GM12878 (cell line): ENCODE data around the gene SLC12A6. TPM values are rescaled to one million over a fixed set of nuclear protein-coding genes. Genes with fewer than 3 reads are reported as not detected.

ENCODE experiments used
- EP300 ChIP-seq, 2 experiments: fragments of 150-350 bp in 1 of 2; IDR thresholded peaks; 2 replicates each; pipeline ENCODE4 v1.6.1; 2011 to 2012; ENCODE audit warnings: low read depth in 2 of 2, low read length in 2 of 2, borderline replicate concordance in 1 of 2, improper control_type of control experiment in 1 of 2, inconsistent platforms in 1 of 2; ENCODE audit not compliant: control insufficient read depth in 1 of 2
- FOS ChIP-seq: IDR thresholded peaks from 3 replicates; pipeline ENCODE4 v1.6.1; 2011; ENCODE audit warnings: borderline replicate concordance; ENCODE audit not compliant: insufficient read length; ENCODE audit errors: extremely low read depth
- MEF2B ChIP-seq: fragments of 450-650 bp; IDR thresholded peaks from 2 replicates; pipeline ENCODE4 v1.6.1; 2018; ENCODE audit warnings: mild to moderate bottlenecking, moderate library complexity; ENCODE audit not compliant: partially characterized antibody, poor library complexity, severe bottlenecking
- MTA2 ChIP-seq: fragments of 450-650 bp; IDR thresholded peaks from 2 replicates; pipeline ENCODE4 v1.6.1; 2016; ENCODE audit warnings: low read depth, mild to moderate bottlenecking, moderate library complexity
- NR2C2 ChIP-seq: IDR thresholded peaks from 2 replicates; pipeline ENCODE4 v1.6.1; 2011; ENCODE audit warnings: borderline replicate concordance, low read depth; ENCODE audit not compliant: control insufficient read depth, insufficient read length
- POLR2AphosphoS2 ChIP-seq: IDR thresholded peaks from 2 replicates; pipeline ENCODE4 v1.6.1; 2011; ENCODE audit warnings: low read depth, mild to moderate bottlenecking, low read length, improper control_type of control experiment, moderate library complexity
- POLR2AphosphoS5 ChIP-seq: IDR thresholded peaks from 2 replicates; pipeline ENCODE4 v1.6.1; 2011; ENCODE audit warnings: mild to moderate bottlenecking, low read length, inconsistent platforms
- SIN3A ChIP-seq: IDR thresholded peaks from 2 replicates; pipeline ENCODE4 v1.6.1; 2012; ENCODE audit warnings: low read depth, low read length, improper control_type of control experiment
- SP1 ChIP-seq: IDR thresholded peaks from one replicate; pipeline ENCODE4 v1.6.1; 2011; ENCODE audit warnings: low read depth, low read length
- SREBF1 ChIP-seq: IDR thresholded peaks from 2 replicates; pipeline ENCODE4 v1.6.1; 2012; ENCODE audit warnings: mild to moderate bottlenecking, low read length
- STAT3 ChIP-seq: IDR thresholded peaks from 2 replicates; pipeline ENCODE4 v1.6.1; 2011; ENCODE audit warnings: low read depth, low read length, improper control_type of control experiment
- ZNF384 ChIP-seq: IDR thresholded peaks from 2 replicates; pipeline ENCODE4 v1.6.1; 2012; ENCODE audit warnings: low read depth, mild to moderate bottlenecking, low read length, improper control_type of control experiment, borderline replicate concordance
- ZSCAN29 ChIP-seq: fragments of 450-650 bp; IDR thresholded peaks from 2 replicates; pipeline ENCODE4 v1.6.1; 2017; ENCODE audit warnings: mild to moderate bottlenecking, moderate library complexity
- polyA plus RNA-seq, 11 experiments: library from polyadenylated mRNA; depleted of rRNA in 4 of 11; unstranded in 6 of 11; stranded (reverse) in 5 of 11; fragments of >200 nt; fragmentation: Nextera tagmentation in 4 of 11; fragmentation: Illumina TruSeq in 1 of 11; extraction: Ambion mirVana in 4 of 11; extraction: Trizol in 1 of 11; gene quantifications; 1 replicate in 1 of 11; 2 replicates in 10 of 11; pipeline versions ENCODE4 v1.2.1 to v1.2.3, GENCODE V29; 2011 to 2016; ENCODE audit warnings: inconsistent platforms in 2 of 11, missing spikeins in 2 of 11, low read depth in 1 of 11
- total RNA-seq, 4 experiments: library from RNA; depleted of rRNA in 3 of 4; stranded (reverse); fragments of >200 nt in 3 of 4; fragmentation: Illumina TruSeq in 1 of 4; extraction: Trizol in 1 of 4; gene quantifications; 2 replicates each; pipeline versions ENCODE4 v1.2.1 to v1.2.3, GENCODE V29; 2013 to 2021
- TF ChIP-seq, protein P1 (sequence below): fragments of 450-650 bp; IDR thresholded peaks from 2 replicates; pipeline ENCODE4 v1.6.1; 2018; ENCODE audit warnings: mild to moderate bottlenecking, low read depth, moderate library complexity; ENCODE audit not compliant: partially characterized antibody
- TF ChIP-seq, protein P2 (sequence below): fragments of 450-650 bp; IDR thresholded peaks from 2 replicates; pipeline ENCODE4 v1.6.1; 2016; ENCODE audit warnings: mild to moderate bottlenecking
- TF ChIP-seq, protein P3 (sequence below): fragments of 450-650 bp; IDR thresholded peaks from 2 replicates; pipeline ENCODE4 v1.6.1; 2017; ENCODE audit warnings: borderline replicate concordance
- TF ChIP-seq, protein P4 (sequence below): fragments of 450-650 bp; IDR thresholded peaks from 2 replicates; pipeline ENCODE4 v1.6.1; 2017; ENCODE audit warnings: mild to moderate bottlenecking
- TF ChIP-seq, protein P5 (sequence below): IDR thresholded peaks from 2 replicates; pipeline ENCODE4 v1.6.1; 2011; ENCODE audit warnings: borderline replicate concordance, low read depth, mild to moderate bottlenecking, moderate library complexity, mixed read lengths, low read length; ENCODE audit not compliant: insufficient read depth; ENCODE audit errors: extremely low read length
- TF ChIP-seq, protein P6 (sequence below): IDR thresholded peaks from 2 replicates; pipeline ENCODE4 v1.6.1; 2011; ENCODE audit warnings: low read depth, mild to moderate bottlenecking, low read length, moderate library complexity, borderline replicate concordance; ENCODE audit errors: extremely low read depth

Gene SLC12A6
- total and polyA plus RNA-seq, 10 of the 15 experiments (the other 5 are each of a cell fraction or from before 2014, with no cell fraction given) = 4.7 to 94.4 (median 34.2) TPM

DNA sequence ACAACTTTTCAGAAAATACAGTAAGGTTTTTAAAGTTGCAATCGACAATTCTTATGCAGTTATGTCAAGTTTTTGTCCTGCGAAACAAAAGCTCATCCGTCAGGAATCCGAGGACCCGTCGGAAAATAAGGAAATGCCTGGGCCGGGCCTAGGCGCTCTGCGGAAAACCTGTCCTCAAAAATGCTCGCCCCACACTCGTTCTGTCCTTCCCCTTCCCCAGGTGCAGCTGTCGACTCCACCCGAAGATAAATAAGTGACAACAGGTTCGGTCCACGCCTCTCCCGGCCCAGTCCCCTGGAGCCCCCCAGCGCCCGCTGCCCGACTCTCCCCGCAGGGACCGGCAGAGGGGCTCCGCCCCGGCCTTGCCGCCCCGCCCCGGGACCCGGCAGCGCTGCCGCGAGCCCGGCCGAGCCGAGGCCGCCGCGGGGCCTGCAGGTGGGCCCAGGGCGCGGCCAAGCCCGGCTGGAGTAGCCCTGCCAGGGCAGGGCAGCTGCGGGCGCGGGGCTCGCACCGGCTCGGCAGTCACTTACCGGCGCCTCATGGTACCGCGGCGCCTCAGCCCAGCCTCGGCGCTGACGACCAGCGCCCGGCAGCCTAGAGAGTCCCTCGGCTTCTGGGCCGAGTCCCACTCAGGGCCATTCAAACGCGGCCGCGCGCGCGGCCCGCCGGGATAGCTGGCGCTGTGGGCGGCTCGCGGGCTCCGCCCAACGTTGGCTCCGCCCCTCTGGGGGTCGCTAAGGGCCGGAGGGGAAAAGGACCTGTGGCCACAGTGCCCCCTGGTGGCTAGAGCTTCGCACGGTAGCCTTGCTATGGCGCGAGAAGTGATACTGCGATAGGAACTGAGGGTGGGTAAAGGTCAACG, 127.9 kb downstream of the SLC12A6 start, which contains the start of gene KATNBL1 (continued):
- TF ChIP-seq, protein P1, sequence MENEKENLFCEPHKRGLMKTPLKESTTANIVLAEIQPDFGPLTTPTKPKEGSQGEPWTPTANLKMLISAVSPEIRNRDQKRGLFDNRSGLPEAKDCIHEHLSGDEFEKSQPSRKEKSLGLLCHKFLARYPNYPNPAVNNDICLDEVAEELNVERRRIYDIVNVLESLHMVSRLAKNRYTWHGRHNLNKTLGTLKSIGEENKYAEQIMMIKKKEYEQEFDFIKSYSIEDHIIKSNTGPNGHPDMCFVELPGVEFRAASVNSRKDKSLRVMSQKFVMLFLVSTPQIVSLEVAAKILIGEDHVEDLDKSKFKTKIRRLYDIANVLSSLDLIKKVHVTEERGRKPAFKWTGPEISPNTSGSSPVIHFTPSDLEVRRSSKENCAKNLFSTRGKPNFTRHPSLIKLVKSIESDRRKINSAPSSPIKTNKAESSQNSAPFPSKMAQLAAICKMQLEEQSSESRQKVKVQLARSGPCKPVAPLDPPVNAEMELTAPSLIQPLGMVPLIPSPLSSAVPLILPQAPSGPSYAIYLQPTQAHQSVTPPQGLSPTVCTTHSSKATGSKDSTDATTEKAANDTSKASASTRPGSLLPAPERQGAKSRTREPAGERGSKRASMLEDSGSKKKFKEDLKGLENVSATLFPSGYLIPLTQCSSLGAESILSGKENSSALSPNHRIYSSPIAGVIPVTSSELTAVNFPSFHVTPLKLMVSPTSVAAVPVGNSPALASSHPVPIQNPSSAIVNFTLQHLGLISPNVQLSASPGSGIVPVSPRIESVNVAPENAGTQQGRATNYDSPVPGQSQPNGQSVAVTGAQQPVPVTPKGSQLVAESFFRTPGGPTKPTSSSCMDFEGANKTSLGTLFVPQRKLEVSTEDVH = no peak
- TF ChIP-seq, protein P2, sequence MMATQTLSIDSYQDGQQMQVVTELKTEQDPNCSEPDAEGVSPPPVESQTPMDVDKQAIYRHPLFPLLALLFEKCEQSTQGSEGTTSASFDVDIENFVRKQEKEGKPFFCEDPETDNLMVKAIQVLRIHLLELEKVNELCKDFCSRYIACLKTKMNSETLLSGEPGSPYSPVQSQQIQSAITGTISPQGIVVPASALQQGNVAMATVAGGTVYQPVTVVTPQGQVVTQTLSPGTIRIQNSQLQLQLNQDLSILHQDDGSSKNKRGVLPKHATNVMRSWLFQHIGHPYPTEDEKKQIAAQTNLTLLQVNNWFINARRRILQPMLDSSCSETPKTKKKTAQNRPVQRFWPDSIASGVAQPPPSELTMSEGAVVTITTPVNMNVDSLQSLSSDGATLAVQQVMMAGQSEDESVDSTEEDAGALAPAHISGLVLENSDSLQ = no peak
- TF ChIP-seq, protein P3, sequence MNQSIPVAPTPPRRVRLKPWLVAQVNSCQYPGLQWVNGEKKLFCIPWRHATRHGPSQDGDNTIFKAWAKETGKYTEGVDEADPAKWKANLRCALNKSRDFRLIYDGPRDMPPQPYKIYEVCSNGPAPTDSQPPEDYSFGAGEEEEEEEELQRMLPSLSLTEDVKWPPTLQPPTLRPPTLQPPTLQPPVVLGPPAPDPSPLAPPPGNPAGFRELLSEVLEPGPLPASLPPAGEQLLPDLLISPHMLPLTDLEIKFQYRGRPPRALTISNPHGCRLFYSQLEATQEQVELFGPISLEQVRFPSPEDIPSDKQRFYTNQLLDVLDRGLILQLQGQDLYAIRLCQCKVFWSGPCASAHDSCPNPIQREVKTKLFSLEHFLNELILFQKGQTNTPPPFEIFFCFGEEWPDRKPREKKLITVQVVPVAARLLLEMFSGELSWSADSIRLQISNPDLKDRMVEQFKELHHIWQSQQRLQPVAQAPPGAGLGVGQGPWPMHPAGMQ = no peak
- TF ChIP-seq SIN3A (peak; percentile 77), POLR2AphosphoS2 (0 out of 2 replicates have a peak, but pooled peaks have one; percentile 52), POLR2AphosphoS5 (peak; percentile 89), ZSCAN29 (peak; percentile 66; the same call in 1 of the 2 replicates), SP1 (peak; percentile 75), MEF2B (peak; percentile 48), NR2C2 (no peak), SREBF1 (no peak), EP300 (IDR thresholded peaks at IDR 0.05; ENCODE audit: borderline replicate concordance in 1 of 2, control insufficient read depth in 1 of 2, low read depth in 2 of 2, low read length in 2 of 2) (no peak), FOS (no peak), MTA2 (no peak), ZNF384 (no peak), STAT3 (no peak)
- TF ChIP-seq, protein P4, sequence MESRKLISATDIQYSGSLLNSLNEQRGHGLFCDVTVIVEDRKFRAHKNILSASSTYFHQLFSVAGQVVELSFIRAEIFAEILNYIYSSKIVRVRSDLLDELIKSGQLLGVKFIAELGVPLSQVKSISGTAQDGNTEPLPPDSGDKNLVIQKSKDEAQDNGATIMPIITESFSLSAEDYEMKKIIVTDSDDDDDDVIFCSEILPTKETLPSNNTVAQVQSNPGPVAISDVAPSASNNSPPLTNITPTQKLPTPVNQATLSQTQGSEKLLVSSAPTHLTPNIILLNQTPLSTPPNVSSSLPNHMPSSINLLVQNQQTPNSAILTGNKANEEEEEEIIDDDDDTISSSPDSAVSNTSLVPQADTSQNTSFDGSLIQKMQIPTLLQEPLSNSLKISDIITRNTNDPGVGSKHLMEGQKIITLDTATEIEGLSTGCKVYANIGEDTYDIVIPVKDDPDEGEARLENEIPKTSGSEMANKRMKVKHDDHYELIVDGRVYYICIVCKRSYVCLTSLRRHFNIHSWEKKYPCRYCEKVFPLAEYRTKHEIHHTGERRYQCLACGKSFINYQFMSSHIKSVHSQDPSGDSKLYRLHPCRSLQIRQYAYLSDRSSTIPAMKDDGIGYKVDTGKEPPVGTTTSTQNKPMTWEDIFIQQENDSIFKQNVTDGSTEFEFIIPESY = no peak
- TF ChIP-seq, protein P5, sequence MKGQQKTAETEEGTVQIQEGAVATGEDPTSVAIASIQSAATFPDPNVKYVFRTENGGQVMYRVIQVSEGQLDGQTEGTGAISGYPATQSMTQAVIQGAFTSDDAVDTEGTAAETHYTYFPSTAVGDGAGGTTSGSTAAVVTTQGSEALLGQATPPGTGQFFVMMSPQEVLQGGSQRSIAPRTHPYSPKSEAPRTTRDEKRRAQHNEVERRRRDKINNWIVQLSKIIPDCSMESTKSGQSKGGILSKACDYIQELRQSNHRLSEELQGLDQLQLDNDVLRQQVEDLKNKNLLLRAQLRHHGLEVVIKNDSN = no peak
- TF ChIP-seq, protein P6, sequence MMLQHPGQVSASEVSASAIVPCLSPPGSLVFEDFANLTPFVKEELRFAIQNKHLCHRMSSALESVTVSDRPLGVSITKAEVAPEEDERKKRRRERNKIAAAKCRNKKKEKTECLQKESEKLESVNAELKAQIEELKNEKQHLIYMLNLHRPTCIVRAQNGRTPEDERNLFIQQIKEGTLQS = no peak
